ENCODE data around the gene UTF1. TPM values are rescaled to one million over a fixed set of nuclear protein-coding genes. Genes with fewer than 3 reads are reported as not detected.

The UTF1 gene, protein sequence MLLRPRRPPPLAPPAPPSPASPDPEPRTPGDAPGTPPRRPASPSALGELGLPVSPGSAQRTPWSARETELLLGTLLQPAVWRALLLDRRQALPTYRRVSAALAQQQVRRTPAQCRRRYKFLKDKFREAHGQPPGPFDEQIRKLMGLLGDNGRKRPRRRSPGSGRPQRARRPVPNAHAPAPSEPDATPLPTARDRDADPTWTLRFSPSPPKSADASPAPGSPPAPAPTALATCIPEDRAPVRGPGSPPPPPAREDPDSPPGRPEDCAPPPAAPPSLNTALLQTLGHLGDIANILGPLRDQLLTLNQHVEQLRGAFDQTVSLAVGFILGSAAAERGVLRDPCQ
- not detected in 2 replicates for total RNA-seq

- intact Hi-C loops (cut with micrococcal nuclease) = no loop called here
Measured at GRCh38 chr10:133230044-133230361, at the start of gene UTF1. UTF1 (plus strand) TSS chr10:133230217; CDS start chr10:133230289, 72 bp downstream.

GRCh38 chr10:133180965-133181639, 48.9 kb upstream of the UTF1 start:
- intact Hi-C loops (cut with micrococcal nuclease) = no loop called here

DNA sequence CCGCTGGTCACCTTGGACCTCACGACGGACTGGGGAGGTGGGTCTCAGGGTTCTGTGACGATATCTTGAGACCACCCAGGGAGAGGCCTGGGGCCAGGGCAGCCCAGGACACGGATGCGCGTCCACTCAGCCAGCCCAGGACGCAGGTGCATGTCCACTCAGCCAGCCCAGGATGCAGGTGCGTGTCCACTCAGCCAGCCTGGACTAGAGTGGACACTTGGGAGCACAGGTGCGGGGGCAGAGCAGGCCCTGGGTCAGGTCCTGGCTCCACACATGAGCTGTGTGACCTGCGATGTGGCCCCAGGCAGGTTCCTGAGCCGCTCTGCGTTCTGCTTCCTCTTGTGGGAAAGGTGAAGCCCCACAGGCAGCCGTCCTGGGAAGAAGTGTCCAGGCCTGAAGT, 47.8 kb upstream of the UTF1 start:
- intact Hi-C loops (cut with micrococcal nuclease) = no loop called here

DNA sequence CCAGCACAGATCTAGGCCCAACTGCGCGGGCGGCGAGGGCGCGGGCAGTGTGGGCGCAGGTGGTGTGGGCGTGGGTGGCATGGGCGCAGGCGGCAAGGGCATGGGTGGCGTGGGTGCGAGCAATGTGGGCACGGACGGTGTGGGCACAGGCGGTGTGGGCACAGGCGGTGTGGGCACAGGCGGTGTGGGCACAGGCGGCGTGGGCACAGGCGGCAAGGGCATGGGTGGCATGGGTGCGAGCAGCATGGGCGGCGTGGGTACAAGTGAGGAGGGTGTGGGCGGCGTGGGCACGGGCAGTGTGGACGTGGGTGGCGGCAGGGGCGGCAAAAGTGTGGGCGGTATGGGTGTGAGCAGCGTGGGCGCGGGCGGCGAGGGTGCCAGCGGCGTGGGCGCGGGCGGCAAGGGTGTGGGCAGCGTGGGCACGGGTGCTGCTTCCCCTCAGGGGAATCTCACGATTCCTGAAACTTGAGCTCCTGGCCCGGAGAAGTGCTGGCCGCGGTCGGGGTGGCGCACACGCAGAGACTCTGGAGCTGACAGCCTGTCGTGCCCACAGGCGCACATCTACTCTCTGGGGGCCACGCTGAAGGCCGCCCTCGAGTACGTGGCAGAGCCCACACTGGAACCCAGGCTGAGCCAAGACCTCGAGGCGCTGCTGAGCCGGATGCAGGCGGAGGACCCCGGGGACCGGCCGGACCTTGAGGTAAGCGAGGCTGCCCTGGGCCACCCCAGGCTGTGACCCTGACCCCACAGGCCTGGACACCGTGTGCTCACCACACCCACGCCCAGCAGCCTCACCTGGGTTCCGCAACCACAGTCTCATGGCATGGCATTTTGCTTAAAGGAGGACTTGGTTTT, 47.0 kb upstream of the UTF1 start:
- intact Hi-C loops (cut with micrococcal nuclease) = no loop called here

DNA sequence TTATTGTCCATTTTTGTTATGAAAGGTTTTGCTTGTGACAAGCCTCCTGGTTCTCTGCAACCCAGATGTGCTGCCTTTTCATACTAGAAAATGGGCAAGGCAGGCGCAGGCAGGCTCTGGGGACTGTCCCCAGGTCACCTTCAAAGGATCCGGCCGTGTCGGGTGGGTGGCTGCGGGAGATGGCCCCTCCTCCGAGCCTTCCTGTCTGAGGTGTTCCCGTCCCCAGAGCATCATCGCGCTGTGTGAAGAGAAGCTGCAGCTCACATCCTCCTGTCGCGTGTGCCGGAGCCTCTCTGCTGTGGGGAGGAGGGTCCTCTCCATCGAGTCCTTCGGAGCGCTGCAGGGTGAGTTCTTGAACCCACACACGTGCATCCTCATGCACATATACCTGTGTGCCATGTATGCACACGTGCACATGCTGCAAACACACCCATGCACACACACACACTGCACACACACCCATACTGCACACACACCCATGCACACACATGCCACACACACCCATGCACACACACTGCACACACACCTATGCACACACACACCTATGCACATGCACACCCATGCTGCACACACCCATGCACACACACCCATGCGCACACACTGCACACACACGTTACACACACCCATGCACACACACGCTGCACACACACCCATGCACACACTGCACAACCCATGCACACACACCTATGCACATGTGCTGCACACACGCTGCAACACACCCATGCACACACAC, 46.2 kb upstream of the UTF1 start:
- intact Hi-C loops (cut with micrococcal nuclease) = no loop called here

- intact Hi-C loops (cut with micrococcal nuclease) = no loop called here
Measured at GRCh38 chr10:133184591-133185244, 45.3 kb upstream of the UTF1 start.

DNA sequence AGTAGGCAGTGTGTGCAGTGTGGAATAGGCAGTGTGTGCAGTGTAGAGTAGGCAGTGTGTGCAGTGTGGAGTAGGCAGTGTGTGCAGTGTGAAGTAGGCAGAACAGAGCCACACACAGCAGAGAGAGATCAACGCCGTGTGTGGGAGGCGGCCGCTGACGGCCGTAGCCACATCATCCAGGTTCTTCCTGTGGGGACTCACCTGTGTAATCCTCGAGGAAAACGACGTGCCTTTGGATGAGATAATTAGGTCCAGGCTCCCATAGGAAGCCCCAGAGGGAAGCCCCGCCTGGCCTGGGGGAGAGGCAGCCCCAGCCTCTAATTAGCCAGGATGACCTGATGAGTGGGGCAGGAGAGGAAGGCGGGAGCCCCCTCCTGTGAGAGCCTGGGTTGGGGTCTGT, 44.6 kb upstream of the UTF1 start:
- intact Hi-C loops (cut with micrococcal nuclease) = no loop called here

- intact Hi-C loops (cut with micrococcal nuclease) = no loop called here
Measured at GRCh38 chr10:133185916-133186315, 44.1 kb upstream of the UTF1 start.

DNA sequence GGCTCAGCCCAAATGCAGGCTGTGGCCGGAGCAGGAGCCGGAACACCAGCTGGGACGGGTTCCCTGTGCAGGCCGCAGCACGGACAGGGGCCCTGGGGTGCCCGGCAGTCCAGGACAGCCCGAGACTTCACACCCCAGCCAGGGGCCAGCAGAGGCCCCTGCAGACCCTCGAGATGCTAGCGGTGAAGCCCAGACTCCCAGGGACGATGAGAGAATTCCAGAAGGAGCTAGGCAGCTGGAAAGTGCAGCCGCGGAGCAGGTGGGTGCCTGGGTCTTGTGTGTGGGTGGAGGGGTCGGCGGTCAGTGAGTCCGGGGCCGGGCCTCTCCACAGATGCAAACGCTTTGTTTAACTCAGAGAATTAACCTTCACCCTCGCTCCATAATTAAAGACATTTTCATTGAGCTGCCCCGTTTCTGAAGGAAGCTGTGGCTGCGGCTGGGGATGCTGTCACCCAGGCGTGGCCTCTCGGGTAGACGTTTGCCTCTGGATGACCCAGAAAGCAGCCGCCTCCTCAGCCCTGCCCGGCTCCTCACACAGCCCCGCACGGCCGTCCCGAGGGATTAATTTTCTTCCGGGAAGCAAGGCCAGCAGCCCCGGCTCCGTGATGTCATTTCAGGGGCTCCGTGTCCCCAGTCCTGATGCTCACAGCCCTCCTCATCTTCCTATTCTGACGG, 43.5 kb upstream of the UTF1 start:
- intact Hi-C loops (cut with micrococcal nuclease) = no loop called here

GRCh38 chr10:133187091-133187905, 42.7 kb upstream of the UTF1 start:
- intact Hi-C loops (cut with micrococcal nuclease) = no loop called here

- intact Hi-C loops (cut with micrococcal nuclease) = no loop called here
Measured at GRCh38 chr10:133187906-133188681, 41.9 kb upstream of the UTF1 start.

DNA sequence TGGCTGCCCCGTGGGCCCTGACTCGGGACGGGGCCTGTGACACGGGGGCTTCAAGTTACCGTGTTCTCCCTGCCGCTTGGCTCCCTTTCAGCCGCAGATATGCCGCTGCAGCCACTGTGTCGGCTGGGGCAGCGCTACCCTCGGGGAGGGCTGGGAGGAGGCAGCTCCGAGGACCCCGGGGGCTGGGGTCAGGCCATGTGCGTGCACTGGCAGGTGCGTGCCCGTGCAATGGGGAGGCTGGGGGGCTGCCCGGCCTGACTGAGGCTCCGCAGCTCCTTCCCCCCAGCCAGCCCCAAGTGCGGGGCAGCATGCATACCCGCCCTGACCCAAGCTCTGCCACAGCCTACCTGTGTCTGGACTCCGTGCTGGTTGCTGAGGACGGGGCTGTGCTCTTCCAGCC, 40.8 kb upstream of the UTF1 start:
- intact Hi-C loops (cut with micrococcal nuclease) = no loop called here

- intact Hi-C loops (cut with micrococcal nuclease) = no loop called here
Measured at GRCh38 chr10:133189726-133190125, 40.3 kb upstream of the UTF1 start.

- intact Hi-C loops (cut with micrococcal nuclease) = no loop called here
Measured at GRCh38 chr10:133190225-133190624, 39.8 kb upstream of the UTF1 start.

DNA sequence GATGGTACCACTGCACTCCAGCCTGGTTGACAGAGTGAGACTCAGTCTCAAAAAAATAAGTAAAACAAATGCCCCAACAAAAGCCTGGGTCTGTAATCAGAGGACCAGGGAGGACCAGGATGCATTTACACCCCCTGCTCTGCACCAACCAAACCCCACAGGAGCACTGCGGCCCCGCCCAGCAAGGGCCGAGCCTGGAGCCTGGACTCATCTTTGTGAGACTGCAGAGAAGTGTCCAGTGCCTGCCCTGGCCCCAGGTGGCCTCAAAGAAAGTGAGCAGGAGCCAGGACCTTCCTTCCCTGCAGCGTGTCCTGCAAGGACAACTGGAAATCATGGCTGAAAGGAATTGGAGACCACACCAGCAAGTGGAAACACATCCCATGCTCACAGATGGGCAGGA, 38.4 kb upstream of the UTF1 start:
- intact Hi-C loops (cut with micrococcal nuclease) = no loop called here

GRCh38 chr10:133194151-133194550, 35.9 kb upstream of the UTF1 start:
- intact Hi-C loops (cut with micrococcal nuclease) = no loop called here

DNA sequence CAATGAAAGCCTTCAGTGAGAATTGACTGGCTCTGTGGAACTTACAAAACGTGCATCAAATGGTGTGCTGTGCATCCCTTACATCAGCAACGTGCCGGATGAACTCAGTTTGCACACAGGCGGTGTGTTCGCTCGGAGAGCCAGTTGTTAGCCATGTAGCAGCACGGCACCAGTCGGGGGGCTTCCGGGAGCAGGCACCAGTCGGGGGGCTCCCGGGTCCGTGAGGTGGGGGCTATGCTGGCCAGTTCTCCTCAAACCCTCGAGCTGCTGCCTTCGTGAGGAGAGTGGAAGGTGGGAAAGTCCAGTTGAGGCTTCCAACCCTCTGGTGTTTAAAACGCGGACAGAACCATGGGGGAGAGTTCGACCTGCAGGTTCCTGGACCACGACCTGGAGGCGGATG, 34.9 kb upstream of the UTF1 start:
- intact Hi-C loops (cut with micrococcal nuclease) = no loop called here

DNA sequence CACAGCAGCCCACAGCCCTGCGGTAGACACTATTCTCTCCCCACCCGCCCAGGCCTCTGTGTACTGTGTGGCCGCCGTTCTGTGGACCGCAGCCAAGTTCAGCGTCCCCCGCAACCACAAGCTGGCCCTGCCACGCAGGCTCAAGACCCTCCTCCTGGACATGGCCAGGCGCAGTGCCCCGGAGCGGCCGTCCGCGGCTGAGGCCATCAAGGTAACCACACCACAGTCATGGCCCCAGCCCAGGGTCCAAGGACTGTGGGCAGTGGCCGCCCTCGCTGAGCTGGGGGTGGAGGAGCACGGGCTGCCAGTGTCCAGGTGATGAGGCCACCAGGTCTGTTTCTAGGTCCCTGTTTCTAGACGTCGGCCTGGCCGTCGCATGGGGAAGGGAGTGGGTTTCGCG, 34.4 kb upstream of the UTF1 start:
- intact Hi-C loops (cut with micrococcal nuclease) = no loop called here

Measured in T-helper 1 cell treated with Interleukin-12 subunit alpha and Interleukin-12 subunit beta and Interleukin-4 antibody, amounts not matched to agents 30 ng/mL and 1 ng/mL, for 36 hours (primary cell).